Erythroblast (primary cell): Measurements from ENCODE around the gene MYO1D.

Experiments used
- GATA1 ChIP-seq: IDR thresholded peaks from 2 replicates; pipeline ENCODE4 v1.6.1; 2011; ENCODE audit warnings: low read depth, mild to moderate bottlenecking, control low read depth, low read length, moderate library complexity
- POLR2A ChIP-seq: IDR thresholded peaks from 2 replicates; pipeline ENCODE4 v1.6.1; 2011; ENCODE audit warnings: mild to moderate bottlenecking, low read length

DNA sequence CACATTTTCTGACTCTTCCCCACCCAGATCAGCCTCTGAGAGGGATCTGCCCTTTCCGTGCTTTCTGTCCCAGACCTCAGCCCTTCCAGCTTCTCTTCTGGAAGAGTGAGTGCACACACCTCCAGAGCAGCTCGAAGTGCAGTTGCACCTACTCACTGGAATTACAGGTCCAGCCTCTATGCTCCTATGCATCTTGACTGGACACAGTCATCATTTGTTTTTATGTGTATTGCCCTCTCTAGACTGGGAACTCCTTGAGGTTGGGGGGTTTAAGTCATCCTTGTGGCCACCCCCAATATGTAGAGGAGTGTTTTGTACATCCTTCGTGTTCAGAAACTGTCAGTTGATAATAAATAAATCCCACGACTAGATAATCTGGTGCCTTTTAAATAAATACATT lies 308.2 kb downstream of the MYO1D start:
- TF ChIP-seq POLR2A: no peak
- TF ChIP-seq GATA1: no peak
